Memory B cell (primary cell): ENCODE measurements around the gene NELFA.
"Not testable (repeated sequence)": the region's sequence is repeated elsewhere in the genome, so short reads cannot be mapped to it uniquely, and the experiment has no call there.

ENCODE experiments used
- ATAC-seq: fragments of 150-1000 bp; cut with Tn5 transposase; 2 replicates; pipeline ENCODE4 v1.10.0; 2021; ENCODE audit warnings: low read depth, mild to moderate bottlenecking, moderate library complexity
- DNase-seq, 2 donors: peaks; one replicate each; pipeline ENCODE4 v3.0.0; 2022; ENCODE audit warnings: low spot score in 2 of 2
- H3K27ac Mint-ChIP-seq: one replicate; pipeline ENCODE4 v1.8.0; 2022; ENCODE audit warnings: mild to moderate bottlenecking, moderate library complexity, mixed read lengths
- H3K27me3 Mint-ChIP-seq: one replicate; pipeline ENCODE4 v1.8.0; 2022; ENCODE audit warnings: mixed read lengths
- H3K36me3 Mint-ChIP-seq: one replicate; pipeline ENCODE4 v1.8.0; 2022; ENCODE audit warnings: mild to moderate bottlenecking, mixed read lengths
- H3K4me1 Mint-ChIP-seq: one replicate; pipeline ENCODE4 v1.8.0; 2022; ENCODE audit warnings: mixed read lengths
- H3K4me3 Mint-ChIP-seq: one replicate; pipeline ENCODE4 v1.8.0; 2022; ENCODE audit warnings: mild to moderate bottlenecking, moderate library complexity, mixed read lengths
- H3K9me3 Mint-ChIP-seq: one replicate; pipeline ENCODE4 v1.8.0; 2022; ENCODE audit warnings: mixed read lengths

Gene NELFA

GRCh38 chr4:2015008-2015407 is 6.2 kb upstream of the NELFA start:
- H3K9me3 Mint-ChIP-seq, result no peaks in the 10 kb centered on the region
- no peak for ATAC-seq
- no peak overlapping the region for H3K27ac Mint-ChIP-seq
- DNase-seq, result no peak
- no peaks in the 10 kb centered on the region for H3K36me3 Mint-ChIP-seq
- H3K27me3 Mint-ChIP-seq, result peaks cover 14% of the 10 kb centered on the region
- H3K4me3 Mint-ChIP-seq, result no peak overlapping the region
- H3K4me1 Mint-ChIP-seq, result peaks cover 4% of the 10 kb centered on the region

DNA sequence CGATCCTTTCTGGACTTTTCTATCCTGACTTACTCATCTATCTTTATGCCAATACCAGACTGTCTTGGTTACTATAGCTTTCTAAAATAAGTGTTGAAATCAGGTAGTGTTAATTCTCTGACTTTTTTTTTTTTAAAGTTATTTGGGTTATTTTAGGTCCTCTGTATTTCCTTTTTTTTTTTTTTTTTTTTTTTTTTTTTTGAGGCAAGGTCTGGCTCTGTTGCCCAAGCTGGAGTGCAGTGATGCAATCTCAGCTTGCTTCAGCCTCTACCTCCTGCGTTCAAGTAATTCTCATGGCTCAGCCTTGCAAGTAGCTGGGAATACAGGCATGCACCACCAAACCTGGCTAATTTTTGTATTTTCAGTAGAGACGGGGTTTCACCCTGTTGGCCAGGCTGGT is 2.8 kb upstream of the NELFA start:
- DNase-seq, result no peak
- ATAC-seq, result no peak
- H3K4me1 Mint-ChIP-seq, result peaks cover 17% of the 10 kb centered on the region
- H3K36me3 Mint-ChIP-seq, result no peaks in the 10 kb centered on the region
- no peak overlapping the region for H3K4me3 Mint-ChIP-seq
- no peak overlapping the region for H3K27ac Mint-ChIP-seq
- no peaks in the 10 kb centered on the region for H3K9me3 Mint-ChIP-seq
- H3K27me3 Mint-ChIP-seq, result peaks cover 5% of the 10 kb centered on the region

DNA sequence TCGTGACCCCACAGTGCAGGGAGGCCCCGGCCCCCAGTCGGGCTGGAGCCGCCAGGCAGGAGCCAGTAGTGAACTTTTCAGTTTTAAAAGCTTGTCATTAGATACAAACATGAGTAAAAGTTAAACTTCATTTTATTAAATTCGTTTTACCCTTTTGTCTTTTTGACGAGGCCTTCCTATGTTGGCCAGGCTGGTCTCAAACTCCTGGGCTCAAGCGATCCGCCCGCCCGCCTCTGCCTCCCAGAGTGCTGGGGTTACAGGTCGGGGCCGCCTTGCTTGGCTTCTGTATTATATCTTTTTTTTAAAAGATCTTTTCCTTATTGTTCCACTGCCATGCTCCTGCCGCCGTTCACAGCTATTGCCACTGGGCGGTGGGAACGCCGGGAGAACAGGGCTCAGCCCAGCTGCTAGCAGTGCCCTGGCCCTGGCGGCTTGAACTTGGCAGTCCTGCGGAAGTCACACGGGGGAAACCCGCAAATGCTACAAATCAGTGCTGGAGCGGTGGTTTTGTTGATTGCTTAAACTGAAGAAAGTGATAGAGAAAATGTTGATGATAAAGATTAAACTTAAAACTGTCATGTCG is 968 bp upstream of the NELFA start:
- Mint-ChIP-seq H3K4me3 (peak overlapping the region; percentile 93), H3K36me3 (peaks cover 4% of the 10 kb centered on the region), H3K27ac (peak overlapping the region; percentile 97), H3K4me1 (peaks cover 26% of the 10 kb centered on the region), H3K9me3 (no peaks in the 10 kb centered on the region), H3K27me3 (peaks cover 5% of the 10 kb centered on the region)
- peak; percentile 42 to 55 for DNase-seq
- peak; percentile 37 for ATAC-seq

GRCh38 chr4:2008671-2008920 is 178 bp downstream of the NELFA start:
- DNase-seq, result no peak
- Mint-ChIP-seq H3K4me3 (peak overlapping the region; percentile 93), H3K9me3 (no peaks in the 10 kb centered on the region), H3K27me3 (peaks cover 3% of the 10 kb centered on the region), H3K4me1 (peaks cover 26% of the 10 kb centered on the region), H3K27ac (peak overlapping the region; percentile 97), H3K36me3 (peaks cover 4% of the 10 kb centered on the region)
- peak; percentile 5 for ATAC-seq

DNA sequence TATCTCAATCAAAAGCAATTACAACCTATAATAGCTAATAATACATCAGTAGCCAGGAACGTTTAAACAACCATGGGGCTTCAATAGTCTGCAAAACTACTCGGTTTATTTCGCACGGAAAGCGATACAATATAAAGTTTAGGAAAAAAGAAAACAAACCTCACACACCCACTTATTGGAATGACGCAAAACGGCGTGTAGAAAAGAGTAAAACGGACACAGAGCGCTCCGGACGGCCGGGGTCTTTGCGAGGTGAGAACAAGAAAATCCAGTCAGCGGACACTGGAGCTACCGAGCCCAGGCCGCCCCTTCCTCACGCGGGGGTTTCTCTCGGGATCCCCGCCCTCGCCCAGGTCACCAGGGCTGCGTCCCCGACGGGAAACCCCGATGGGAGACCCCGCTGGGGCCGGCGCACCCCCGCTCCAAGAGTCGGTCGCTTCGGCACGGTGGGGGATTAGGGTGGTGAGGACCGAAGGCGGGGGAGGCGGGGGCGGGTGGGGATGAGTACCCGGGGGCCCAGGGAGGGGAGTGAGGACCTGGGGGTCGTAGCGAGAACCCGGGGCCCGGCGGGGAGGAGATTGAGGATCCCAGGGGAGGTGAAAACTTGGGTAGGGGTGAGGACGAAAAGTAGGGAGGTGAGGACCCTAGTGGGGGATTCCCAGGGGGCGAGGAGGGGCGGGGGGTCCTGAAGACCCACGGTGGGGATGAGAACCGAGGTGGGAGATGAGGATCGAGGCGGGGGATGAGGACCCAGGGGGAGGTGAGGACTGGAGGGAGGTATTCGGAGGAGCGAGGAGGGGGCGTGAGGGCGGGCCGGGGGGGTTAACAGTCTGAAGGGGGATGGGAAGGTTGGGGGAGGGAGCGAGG is 737 bp downstream of the NELFA start:
- Mint-ChIP-seq H3K4me1 (peaks cover 29% of the 10 kb centered on the region), H3K27ac (peak overlapping the region; percentile 97), H3K36me3 (peaks cover 7% of the 10 kb centered on the region), H3K9me3 (no peaks in the 10 kb centered on the region), H3K27me3 (peaks cover 3% of the 10 kb centered on the region), H3K4me3 (peak overlapping the region; percentile 93)
- no peak for ATAC-seq
- no peak for DNase-seq

- peaks cover 14% of the 10 kb centered on the region for H3K36me3 Mint-ChIP-seq
- H3K27ac Mint-ChIP-seq, result peak overlapping the region; percentile 97
- H3K4me3 Mint-ChIP-seq, result peak overlapping the region; percentile 93
- ATAC-seq, result no peak
- H3K9me3 Mint-ChIP-seq, result no peaks in the 10 kb centered on the region
- H3K27me3 Mint-ChIP-seq, result peaks cover 3% of the 10 kb centered on the region
- peaks cover 37% of the 10 kb centered on the region for H3K4me1 Mint-ChIP-seq
- no peak for DNase-seq
Measured at GRCh38 chr4:2006956-2007653, 1.7 kb downstream of the NELFA start.

- H3K27ac Mint-ChIP-seq, result no peak overlapping the region
- ATAC-seq, result no peak
- DNase-seq, result no peak
- peaks cover 37% of the 10 kb centered on the region for H3K4me1 Mint-ChIP-seq
- peak overlapping the region; percentile 11 for H3K4me3 Mint-ChIP-seq
- H3K27me3 Mint-ChIP-seq, result peaks cover 3% of the 10 kb centered on the region
- H3K36me3 Mint-ChIP-seq, result peaks cover 14% of the 10 kb centered on the region
- no peaks in the 10 kb centered on the region for H3K9me3 Mint-ChIP-seq
Measured at GRCh38 chr4:2006367-2006766, 2.4 kb downstream of the NELFA start.

GRCh38 chr4:2003361-2003760 is 5.4 kb downstream of the NELFA start:
- peaks cover 40% of the 10 kb centered on the region for H3K36me3 Mint-ChIP-seq
- H3K4me1 Mint-ChIP-seq, result peaks cover 37% of the 10 kb centered on the region
- peaks cover 14% of the 10 kb centered on the region for H3K9me3 Mint-ChIP-seq
- ATAC-seq, H3K27ac Mint-ChIP-seq, H3K4me3 Mint-ChIP-seq, H3K27me3 Mint-ChIP-seq, DNase-seq: not testable (repeated sequence)

DNA sequence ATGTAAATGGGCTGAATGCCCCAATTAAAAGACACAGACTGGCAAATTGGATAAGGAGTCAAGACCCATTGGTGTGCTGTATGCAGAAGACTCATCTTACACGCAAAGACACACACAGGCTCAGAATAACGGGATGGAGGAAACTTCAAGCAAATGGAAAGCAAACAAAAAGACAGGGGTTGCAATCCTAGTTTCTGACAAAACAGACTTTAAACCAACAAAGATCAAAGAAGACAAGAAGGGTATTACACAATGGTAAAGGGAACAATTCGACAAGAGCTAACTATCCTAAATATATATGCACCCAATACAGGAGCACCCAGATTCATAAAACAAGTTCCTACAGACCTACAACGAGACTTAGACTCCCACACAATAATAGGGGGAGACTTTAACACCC is 9.5 kb downstream of the NELFA start:
- peaks cover 60% of the 10 kb centered on the region for H3K36me3 Mint-ChIP-seq
- not testable (repeated sequence) for DNase-seq
- peaks cover 24% of the 10 kb centered on the region for H3K4me1 Mint-ChIP-seq

GRCh38 chr4:1998296-1998695 is 10.5 kb downstream of the NELFA start:
- Mint-ChIP-seq H3K36me3 (peaks cover 59% of the 10 kb centered on the region), H3K4me1 (peaks cover 23% of the 10 kb centered on the region), H3K9me3 (peaks cover 21% of the 10 kb centered on the region), H3K27me3 (no peaks in the 10 kb centered on the region), H3K27ac (no peak overlapping the region), H3K4me3 (no peak overlapping the region)
- ATAC-seq, result no peak
- no peak for DNase-seq

More for the DNA sequence above, 9.5 kb downstream of the NELFA start:
- H3K27ac Mint-ChIP-seq, H3K27me3 Mint-ChIP-seq, H3K4me3 Mint-ChIP-seq, ATAC-seq: not testable (repeated sequence)
- H3K9me3 Mint-ChIP-seq, result peaks cover 21% of the 10 kb centered on the region

- H3K4me1 Mint-ChIP-seq, result peaks cover 18% of the 10 kb centered on the region
- H3K4me3 Mint-ChIP-seq, result no peak overlapping the region
- H3K9me3 Mint-ChIP-seq, result peaks cover 21% of the 10 kb centered on the region
- no peak for DNase-seq
- H3K27ac Mint-ChIP-seq, result no peak overlapping the region
- H3K27me3 Mint-ChIP-seq, result no peaks in the 10 kb centered on the region
- no peak for ATAC-seq
- peaks cover 54% of the 10 kb centered on the region for H3K36me3 Mint-ChIP-seq
Measured at GRCh38 chr4:1997712-1998111, 11.1 kb downstream of the NELFA start.

- H3K27ac Mint-ChIP-seq, result no peak overlapping the region
- H3K4me3 Mint-ChIP-seq, result no peak overlapping the region
- H3K36me3 Mint-ChIP-seq, result peaks cover 50% of the 10 kb centered on the region
- ATAC-seq, result no peak
- no peak for DNase-seq
- peaks cover 21% of the 10 kb centered on the region for H3K9me3 Mint-ChIP-seq
- no peaks in the 10 kb centered on the region for H3K27me3 Mint-ChIP-seq
- H3K4me1 Mint-ChIP-seq, result peaks cover 13% of the 10 kb centered on the region
Measured at GRCh38 chr4:1996866-1997611, 11.7 kb downstream of the NELFA start.

DNA sequence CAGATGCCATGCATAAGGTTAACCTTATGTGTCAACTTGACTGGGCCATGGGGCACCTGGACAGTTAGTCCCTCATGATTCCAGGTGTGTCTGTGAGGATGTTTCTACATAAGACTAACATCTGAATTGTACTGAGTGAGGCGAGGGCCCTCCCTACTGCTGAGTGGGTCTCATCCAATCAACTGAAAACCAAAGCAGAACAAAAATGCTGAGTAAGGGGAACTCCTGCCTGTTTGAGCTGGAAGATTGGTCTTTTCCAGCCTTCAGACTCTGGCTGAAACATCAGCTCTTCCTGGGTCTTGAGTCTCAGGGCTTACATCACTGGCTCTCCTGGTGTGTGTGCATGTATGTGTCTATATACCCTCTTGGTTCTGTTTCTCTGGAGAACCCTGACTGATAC is 13.8 kb downstream of the NELFA start:
- Mint-ChIP-seq H3K9me3 (peaks cover 16% of the 10 kb centered on the region), H3K36me3 (peaks cover 43% of the 10 kb centered on the region), H3K4me1 (peaks cover 13% of the 10 kb centered on the region), H3K4me3 (no peak overlapping the region), H3K27me3 (no peaks in the 10 kb centered on the region), H3K27ac (no peak overlapping the region)
- no peak for DNase-seq
- ATAC-seq, result no peak
